SHP77 (cell line): ENCODE measurements around the gene SERPINI1.
"Not testable (repeated sequence)": the region's sequence is repeated elsewhere in the genome, so short reads cannot be mapped to it uniquely, and the experiment has no call there.

Source experiments
- DNase-seq, 2 experiments: peaks; one replicate each; lab custom pipeline; 2025; lab: John Stamatoyannopoulos, UW

SERPINI1 gene

DNA sequence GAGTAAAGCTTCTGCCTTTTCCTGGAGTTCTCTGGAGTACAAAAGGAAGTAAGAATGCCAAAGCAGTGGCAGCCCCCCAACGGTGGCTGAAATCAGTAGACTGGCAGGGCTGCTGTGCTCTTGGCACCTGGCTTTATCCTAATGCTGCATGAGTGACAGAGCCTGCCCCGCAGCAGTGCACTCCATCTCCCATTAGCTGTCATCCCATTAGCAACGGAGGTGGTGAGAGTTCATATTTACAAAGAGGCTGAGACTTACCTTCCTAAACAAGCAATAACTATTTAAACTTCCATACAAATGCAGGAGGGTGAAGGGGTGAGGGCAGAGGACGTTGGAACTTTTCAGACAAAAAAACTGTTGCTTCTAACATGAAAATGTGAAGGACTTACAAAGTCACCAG, 51.9 kb downstream of the SERPINI1 start:
- no peak for DNase-seq

DNA sequence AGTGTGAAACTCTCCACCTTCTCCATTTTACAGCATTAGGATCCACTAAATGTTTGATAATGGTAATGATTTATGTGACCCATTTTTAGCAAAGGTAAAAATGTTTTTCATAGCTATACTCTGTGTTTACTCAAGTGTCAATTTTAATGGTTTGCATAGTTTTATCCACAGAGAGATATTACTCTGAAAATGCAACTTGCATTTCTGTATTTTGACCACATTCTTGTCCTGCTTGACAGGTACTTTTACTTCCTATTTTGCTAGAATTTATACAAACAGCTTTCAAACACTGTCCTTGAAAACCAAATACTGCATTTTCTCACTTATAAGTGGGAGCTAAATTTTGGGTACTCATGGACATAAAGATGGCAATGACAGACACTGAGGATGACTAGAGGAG, 62.9 kb downstream of the SERPINI1 start:
- DNase-seq: no peak

DNA sequence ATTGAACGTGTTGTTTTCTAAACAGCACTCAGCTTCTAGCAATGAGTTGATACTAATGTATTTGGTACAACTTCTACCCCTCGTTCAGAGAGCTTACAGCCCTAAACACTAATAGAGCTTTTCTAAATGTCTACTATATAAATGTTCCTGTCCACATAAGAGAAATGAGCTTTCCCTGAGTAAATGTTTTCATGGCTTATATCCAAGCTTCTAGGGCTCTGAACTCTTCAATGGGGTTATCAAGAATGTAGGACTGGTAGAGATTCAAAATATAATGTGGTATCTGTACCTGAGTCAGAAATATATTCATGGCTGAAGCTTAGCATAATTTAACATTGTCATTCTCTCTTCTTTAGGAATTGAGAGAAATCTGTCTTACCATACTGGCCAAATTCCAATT, 73.4 kb downstream of the SERPINI1 start:
- DNase-seq: no peak

DNA sequence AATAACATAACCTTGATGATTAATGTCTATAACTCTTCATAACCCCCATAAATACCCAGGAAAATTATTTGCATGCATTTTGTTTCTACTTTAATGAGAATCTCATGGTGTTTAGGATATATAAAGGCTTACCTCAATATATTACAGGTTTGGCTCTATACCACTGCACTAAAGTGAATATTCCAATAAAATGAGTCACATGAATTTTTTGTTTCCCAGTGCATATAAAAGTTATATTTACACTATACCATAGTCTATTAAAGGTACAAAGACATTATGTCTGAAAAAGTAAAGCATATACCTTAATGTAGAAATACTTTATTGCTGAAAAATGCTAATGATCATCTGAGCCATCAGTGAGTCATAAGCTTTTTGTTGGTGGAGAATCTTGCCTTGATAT, 74.7 kb downstream of the SERPINI1 start:
- DNase-seq: no peak

DNA sequence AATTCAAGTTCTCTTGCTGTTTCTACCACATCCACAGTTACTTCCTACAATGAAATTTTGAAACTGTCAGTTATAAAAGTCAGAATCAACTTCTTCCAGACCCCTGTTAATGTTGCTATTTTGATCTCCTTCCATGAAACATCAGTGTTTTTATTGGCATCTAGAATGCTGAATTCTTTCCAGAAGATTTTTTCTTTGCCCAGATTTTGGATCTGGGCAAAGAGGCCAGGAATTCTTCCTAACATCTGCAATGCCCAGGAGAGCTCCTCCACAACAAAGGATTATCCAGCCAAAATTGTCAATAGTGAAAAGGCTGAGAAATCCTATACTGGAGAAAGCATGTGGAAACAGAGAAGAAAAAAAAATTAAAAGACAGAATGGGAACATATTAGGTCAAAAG, 75.5 kb downstream of the SERPINI1 start:
- no peak for DNase-seq

DNA sequence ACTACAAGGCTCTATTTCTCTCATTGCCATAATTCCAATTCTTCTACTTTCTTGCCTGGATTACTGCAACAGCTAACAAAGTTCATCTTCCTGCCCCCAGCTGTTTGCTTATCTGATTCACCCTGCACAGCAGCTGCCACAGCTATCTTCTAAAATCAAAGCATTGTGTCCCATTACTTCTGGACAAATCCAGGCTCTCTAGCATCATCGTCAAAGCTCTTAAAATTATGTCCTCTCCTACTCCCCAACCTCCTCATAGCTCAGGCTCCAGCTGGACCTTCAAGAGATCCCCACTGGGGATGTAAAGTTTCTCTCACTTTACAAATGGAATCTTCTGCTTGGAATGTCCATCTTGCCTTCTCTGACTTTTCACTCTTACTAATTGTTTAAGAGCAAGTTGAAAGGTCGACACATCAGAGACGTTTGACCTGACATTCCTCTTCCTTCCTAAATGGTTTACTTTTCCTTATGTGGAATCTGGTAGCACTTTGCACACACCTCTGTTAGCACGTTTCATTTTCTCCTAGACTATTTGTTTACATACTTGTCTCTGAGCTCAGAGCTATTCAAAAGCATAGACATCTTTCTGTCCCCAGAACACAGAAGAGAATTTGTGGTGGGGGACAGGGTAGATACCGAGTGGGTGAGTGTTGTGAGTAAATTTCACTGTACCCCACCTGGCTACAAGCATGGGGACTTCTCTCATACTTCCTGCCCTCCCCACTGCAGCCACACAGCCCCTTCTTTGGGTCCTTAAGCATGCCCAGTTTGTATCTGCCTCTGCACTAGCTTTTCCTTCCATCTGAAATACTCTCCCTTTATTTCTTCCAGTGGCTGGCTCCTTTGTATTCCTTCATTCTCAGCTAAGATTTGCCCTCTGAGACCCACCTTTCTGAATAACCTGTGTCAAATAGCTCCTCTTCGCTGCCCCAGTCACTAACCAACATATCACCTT, 77.9 kb downstream of the SERPINI1 start:
- DNase-seq: no peak

DNA sequence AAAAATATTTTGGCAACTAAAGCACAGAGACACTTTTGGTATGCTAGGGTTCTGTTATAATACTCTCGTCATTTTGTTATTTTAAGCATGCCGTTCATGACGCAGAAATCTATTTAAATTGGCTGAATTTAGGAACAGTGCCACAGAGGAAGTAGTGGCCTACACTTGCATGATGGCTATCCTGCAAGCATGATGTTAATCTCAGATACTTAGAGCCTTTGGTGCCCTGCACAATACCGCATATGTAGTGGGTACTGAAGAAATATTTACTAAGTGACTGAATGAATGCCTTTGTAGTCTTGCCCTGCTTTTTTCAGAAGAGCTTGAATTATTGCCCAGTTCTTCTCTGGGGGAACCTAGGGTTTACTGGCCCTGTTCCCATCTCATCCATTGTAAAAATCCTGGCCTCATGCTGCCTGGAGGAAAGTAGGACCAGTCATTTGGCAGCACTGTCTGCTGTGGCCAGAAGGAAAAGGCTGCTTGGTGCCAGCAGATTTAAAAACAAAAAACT, 79.0 kb downstream of the SERPINI1 start:
- no peak for DNase-seq

DNA sequence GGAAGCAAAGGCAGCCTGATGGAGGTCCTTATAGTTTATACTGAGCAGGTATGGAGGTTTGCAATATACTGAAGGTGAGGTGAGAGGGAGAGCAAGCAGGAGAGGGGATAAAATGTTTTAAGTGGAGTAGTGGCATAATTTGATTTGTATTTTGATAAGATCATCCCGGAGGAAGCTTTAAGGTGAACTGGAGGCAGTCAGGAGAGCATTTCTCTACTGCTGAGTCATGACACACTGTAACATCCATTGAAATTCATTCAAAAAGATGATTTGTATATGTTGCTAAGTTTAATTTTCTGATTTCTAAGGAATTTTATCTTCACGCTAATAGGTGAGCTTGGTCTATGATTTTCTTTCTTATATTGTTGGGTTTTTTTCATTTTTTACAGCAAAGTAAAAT, 81.4 kb downstream of the SERPINI1 start:
- no peak for DNase-seq

DNA sequence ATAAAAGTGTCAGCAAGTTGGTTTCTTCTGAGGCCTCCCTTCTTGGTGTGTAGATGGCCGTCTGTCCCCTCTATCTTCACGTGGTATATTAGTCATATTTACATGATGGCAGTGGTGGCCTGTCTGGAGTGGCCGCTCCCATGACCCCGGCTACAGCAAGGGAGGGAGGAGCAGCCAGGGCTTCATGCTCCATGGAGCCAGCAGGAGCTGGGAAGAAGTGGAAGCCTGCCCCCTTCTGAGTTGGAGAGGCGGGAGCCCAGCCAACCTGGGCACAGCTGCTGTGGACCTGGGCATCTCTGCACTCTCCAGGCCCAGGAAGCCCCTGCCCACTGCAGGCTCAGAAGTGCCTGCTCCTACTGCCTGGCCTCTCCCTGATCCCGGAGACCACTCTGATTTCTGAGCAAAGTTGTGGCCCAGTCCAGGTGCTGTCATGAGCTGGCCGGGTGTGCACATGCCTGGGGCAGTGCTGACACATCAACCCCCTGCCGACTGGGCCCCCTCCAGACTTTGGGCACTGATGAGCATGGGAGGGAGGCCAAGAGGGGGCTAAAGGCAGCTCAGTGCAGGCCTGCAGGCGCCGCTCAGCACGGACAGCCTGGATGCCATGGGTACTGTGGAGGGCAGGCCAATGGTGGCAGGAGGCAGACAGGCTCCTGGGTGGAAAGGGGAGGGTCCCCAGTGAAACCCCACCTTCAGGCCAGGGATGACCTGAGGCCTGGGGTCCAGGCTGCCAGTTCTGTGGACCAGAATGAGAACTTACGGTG, 84.8 kb downstream of the SERPINI1 start:
- no peak for DNase-seq

DNA sequence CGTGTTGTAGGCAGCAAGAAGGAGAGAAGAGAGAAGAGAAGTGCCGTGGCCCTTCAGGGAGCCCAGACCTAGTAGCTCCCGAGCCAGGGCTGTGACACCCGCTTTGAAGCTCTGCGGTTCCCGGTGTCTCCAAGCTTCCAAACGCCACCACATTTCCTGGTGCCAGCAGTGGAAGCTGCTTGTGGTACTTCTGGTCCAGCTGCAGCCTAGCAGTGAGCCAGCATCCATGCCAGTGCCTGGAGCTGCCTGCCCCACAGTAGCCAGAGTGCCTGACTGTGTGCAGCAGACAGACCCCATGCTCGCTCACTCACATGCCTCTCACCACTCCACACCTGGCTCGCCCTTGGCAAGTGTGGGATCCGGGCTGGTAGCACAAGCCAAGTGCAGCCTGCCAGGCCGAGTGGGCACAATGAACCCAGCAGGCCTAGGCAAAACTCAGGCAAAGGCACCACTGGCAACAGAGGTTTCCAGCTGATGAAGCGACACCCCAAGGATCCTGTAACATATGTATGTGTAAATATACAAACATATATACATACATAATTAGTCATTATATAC, 85.8 kb downstream of the SERPINI1 start:
- no peak for DNase-seq

DNA sequence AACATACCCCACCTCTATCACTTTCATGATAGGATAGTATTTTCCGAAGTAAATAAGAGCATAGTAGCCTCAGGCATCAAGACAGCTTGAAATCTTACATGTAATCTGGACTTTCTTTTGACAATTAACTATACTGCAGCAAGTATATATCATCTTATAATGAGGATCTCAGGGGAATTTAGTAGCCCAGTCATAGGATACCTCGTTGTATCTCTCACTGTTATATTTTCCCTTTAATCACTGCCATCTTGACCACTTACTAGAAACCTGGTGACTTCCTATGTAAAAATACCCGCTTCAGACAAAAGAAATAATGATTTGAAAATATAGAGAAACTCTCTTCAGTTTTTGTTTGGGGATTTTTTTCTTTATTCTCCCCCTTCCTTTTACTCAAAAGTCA, 88.2 kb downstream of the SERPINI1 start:
- DNase-seq: no peak

DNA sequence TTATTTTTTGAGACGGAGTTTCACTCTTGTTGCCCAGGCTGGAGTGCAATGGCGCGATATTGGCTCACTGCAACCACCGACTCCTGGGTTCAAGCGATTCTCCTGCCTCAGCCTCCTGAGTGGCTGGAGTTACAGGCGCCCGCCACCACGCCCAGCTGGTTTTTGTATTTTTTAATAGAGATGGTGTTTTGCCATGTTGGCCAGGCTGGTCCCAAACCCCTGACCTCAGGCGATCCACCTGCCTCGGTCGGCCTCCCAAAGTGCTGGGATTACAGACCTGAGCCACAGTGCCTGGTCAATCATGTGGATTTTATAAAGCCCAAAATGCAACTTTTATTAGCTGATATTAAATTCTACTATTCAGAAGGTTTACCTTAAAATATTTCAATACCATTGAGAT, 92.1 kb downstream of the SERPINI1 start:
- not testable (repeated sequence) for DNase-seq

DNA sequence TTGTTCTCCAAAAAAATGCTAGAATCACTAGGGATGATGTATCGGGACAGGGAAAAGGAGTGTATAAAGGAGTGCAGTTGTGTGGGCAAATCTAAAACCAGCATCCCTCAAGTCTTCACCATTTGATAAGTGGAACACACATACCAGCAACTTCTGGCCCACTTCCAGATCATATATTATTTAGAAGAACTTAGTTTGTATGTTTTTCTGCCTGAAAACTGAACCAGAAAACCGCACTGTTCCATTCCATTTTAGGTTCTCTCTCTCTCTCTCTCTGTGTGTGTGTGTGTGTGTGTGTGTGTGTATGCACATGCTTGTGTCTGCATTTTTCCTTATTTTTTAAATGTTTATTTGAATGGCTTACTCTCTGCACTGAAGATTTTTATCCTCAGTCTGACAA, 93.5 kb downstream of the SERPINI1 start:
- DNase-seq: no peak

DNA sequence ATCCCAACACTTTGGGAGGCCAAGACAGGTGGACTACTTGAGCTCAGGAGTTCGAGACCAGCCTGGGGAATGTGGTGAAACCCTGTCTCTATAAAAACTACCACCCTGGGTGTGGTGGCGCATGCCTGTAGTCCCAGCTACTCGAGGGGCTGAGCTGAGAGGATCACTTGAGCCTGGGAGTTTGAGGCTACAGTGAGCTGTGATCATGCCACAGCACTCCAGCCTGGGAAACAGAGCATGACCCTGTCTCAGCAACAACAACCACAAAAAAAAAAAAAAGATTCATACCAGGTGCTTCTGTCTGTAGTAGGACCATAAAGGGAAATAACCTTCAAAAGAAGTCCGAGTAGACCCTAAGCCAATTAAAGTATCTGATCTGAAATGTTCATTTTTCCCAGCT, 94.5 kb downstream of the SERPINI1 start:
- no peak for DNase-seq

DNA sequence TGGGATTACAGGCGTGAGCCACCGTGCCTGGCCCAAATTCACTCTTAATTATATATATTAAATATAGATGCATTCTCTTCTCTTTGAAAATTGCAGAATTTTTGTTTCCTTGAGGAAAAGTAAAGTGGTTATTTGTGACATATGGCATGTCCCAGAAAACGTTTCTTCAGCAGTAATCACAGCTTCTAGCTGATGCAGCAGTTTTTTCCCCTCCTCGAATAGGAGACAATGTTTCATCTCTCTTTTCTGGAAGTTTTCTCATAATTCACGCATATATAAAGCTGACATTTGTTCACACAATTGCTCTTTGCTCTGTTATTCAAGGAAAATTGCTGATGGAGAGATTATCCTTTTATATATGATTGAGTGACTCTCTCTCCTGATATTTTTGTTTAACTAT, 99.8 kb downstream of the SERPINI1 start:
- no peak for DNase-seq

DNA sequence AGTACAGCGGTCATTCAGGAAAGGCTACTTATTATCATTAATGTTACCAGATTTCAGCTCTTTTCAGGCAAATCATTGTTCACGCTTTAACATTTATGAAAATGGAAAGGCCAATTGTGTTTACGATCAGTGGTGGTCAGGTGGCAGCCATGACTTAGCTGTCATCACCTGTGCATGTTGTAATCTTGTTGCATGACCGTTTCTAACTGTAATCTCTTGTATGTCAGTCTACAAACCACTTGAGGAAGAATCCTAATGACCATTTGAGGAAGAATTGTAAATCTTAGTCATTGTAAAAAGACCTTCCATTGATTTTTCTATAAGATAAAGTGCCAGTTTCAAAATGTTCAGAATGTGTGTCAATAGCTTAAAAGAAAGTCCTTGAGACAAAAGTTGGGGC, 100.4 kb downstream of the SERPINI1 start:
- no peak for DNase-seq

DNA sequence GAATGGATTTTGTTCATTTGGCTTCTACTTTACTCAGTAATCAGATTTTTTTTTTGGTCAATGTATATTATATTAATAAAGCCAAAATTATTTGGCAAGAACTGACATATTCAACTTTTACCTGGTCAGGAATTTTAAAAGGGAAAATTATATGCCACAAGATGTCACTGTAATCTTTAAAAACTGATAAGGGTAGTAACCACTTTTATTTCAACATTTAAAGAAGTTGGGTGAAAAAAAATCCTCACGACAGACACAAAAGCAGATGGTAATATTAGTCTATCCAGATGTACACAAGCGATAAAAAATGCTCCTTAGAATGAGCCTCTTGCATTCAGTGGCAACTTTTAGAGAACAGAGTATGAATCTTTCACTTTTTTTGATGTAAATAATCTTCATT, 101.9 kb downstream of the SERPINI1 start:
- DNase-seq: no peak

DNA sequence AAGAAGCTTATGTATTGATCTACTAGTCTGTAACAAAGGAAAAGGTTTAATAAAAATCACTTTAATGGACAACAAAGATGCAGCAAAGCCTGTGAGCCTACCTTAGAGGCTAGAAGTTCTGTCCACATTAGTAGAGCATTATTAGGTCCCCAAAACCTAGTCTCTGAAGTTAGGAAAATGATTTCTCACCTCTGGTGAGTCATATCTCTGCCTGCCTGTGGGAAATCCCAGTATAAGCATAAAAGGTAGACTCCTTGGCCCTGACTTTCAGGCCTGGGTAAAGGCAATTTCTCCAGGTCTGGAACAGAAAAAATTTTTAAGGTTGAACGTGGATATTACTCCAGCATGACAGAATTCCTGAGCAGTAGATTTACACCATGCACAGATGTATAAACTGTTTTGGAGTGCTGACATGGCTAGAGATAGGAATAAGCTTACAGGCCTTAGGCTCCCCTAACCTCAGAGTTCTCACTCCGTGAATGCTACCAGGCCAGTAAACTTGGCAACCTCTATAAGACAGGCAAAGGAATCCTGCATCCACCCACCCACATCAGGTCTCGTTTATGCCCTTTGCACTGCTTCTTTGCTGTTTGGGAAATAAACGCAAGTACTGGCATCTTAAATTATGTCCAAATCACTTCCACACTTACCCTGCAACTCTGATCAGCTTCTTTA, 104.1 kb downstream of the SERPINI1 start:
- DNase-seq: no peak

DNA sequence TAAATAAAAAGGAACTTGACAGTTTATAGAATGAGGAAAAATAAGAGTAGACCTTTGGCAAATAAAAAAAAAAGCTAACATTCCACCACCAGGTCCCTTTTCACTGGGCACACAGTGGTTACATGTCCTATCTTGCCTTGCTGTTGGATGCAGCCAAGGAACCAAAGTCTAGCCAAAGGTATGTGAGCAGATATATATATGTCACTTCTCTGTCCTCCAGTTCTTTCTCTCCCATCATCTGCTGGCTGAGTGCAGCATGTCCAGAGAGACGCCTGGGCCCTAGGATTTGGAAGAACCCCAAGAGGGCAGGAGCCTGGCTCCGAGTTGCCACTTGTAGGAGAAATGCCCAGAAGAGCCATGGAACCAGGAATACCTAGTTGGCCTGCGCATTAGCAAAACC, 104.7 kb downstream of the SERPINI1 start:
- no peak for DNase-seq

DNA sequence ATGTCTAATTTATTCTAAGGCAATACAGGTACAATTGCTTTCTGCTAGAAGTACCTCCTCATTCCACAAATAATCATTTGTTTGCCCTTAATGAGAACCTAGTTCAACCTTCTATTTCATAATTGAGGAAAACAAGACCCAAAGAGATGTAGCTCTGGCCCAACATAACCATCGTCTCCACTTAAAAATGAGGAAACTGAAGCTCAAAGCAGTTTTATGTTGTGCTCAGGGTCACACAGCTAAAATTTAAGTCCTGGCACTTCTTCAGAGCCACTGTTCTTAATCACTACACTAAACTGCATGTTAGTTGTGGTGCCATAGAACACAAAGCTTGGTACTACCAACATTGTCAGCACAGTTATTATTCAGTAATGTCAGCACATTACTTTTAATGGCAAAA, 108.0 kb downstream of the SERPINI1 start:
- no peak for DNase-seq

DNA sequence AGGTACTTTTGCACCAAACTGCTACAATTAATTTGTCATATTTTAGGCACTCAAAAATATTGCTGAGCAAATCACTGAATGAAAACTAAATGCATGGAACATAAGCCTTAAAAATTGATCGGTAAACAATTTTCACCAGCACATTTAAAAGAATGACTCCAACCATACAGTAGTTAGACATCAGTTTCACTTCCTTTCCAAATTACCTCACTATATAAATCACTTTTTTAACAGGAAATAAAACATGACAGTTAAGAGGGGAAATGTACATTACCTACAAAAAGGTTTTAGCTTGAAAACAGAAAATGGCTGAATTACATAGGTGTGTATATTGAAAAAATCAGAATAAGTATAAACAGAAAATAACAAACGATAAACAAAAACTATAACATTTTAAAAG, 108.4 kb downstream of the SERPINI1 start:
- DNase-seq: no peak

DNA sequence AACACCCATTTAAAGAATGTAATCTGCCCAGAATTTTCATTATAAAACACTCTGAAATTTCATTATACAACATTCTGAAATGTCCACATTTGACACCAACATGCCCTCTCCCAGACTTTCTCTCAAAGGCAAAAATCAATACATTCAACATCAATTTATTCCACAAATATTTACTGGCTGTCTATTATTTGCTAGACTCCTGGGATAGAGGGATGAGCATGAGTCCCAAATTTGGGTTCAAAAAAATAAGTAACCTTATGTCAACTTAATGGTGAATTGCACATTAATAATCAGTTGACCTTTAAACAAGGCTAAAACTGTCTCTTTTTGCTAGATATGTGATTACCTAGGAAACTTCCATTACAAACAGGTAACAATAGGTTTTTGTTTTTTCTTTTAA, 109.0 kb downstream of the SERPINI1 start:
- DNase-seq: no peak
